ENCODE results near the gene NPHS1. TPM values are rescaled to one million over a fixed set of nuclear protein-coding genes. Genes with fewer than 3 reads are reported as not detected.
A peak's percentile ranks its signal among the peaks of the same experiment; 100 is the strongest.

Gene NPHS1
- total and polyA plus RNA-seq, 9 of the 15 experiments (the other 6 are each of a cell fraction or from before 2014, with no cell fraction given), result 0.01 to 0.28 (median 0.14) TPM; not detected in 5

DNA sequence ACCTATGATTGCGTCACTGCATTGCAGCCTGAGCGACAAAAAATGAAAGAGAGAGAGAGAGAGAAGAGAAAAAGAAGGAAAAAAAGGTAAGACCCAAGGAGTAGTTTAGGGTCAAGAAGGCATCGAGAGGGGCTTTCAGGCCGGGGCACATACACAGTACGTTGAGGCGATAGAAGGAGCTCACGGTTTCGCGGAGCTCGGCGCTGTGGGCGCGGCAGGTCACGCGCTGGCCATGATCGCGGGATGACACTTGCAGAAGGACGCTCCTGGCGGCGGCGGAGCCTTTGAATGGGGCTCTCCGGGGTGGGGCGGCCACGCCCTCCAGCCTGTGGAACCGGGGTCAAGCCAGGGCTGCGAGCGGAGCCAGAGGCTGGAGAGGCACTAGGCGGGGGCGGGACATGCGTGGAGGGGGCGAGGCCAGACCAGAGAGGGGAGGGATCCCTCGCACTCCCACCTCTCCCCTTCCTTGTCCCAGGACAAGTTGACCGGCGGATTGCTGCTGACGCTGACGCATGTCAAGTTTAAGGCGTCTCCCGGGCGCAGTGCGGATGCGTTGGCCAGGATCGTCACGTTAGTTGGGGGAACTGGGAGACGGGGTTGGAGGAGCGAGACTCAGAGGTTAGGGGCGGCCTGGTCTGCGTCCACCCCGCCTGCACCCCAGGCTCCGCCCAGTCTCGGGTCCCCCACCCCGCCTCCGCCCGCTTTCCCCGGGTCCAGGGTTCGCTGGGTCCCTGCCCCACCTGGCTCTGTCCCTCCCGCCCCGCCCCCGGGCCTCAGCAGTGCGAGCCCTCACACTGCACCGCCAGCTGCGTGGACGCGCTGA is 6.9 kb downstream of the NPHS1 start (continued):
- TF ChIP-seq ZNF449 (CRISPR knock-in tag; IDR thresholded peaks at IDR 0.05), result no peak
- peak; percentile 38; the same call in 1 of the 2 replicates for TF ChIP-seq JUND (IDR thresholded peaks at IDR 0.05; ENCODE audit: borderline replicate concordance, low read depth, low read length)
- TF ChIP-seq JUND (tag; IDR thresholded peaks at IDR 0.05; ENCODE audit: borderline replicate concordance, low read depth, low read length), result 0 out of 3 replicates have a peak, but pooled peaks have one; percentile 12
- no peak for TF ChIP-seq GATAD2B (IDR thresholded peaks at IDR 0.05; ENCODE audit: borderline replicate concordance)
- TF ChIP-seq HDGF (IDR thresholded peaks at IDR 0.05), result no peak
- TF ChIP-seq, protein P1, sequence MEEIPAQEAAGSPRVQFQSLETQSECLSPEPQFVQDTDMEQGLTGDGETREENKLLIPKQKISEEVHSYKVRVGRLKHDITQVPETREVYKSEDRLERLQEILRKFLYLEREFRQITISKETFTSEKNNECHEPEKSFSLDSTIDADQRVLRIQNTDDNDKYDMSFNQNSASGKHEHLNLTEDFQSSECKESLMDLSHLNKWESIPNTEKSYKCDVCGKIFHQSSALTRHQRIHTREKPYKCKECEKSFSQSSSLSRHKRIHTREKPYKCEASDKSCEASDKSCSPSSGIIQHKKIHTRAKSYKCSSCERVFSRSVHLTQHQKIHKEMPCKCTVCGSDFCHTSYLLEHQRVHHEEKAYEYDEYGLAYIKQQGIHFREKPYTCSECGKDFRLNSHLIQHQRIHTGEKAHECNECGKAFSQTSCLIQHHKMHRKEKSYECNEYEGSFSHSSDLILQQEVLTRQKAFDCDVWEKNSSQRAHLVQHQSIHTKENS (CRISPR knock-in tag; IDR thresholded peaks at IDR 0.05), result no peak
- no peak for TF ChIP-seq ZNF184 (CRISPR knock-in tag; IDR thresholded peaks at IDR 0.05)
- no peak; the same call in 1 of the 2 replicates for TF ChIP-seq CBFA2T3 (IDR thresholded peaks at IDR 0.05)
- no peak for TF ChIP-seq DDX20 (tag; IDR thresholded peaks at IDR 0.05; ENCODE audit: low read depth)
- no peak for TF ChIP-seq TRIM25 (IDR thresholded peaks at IDR 0.05; ENCODE audit: borderline replicate concordance)
- no peak for TF ChIP-seq SRSF3 (IDR thresholded peaks at IDR 0.05; ENCODE audit: insufficient read depth, low read length)
- TF ChIP-seq ZBTB49 (CRISPR knock-in tag; IDR thresholded peaks at IDR 0.05; ENCODE audit: borderline replicate concordance), result no peak
- TF ChIP-seq, protein P2, sequence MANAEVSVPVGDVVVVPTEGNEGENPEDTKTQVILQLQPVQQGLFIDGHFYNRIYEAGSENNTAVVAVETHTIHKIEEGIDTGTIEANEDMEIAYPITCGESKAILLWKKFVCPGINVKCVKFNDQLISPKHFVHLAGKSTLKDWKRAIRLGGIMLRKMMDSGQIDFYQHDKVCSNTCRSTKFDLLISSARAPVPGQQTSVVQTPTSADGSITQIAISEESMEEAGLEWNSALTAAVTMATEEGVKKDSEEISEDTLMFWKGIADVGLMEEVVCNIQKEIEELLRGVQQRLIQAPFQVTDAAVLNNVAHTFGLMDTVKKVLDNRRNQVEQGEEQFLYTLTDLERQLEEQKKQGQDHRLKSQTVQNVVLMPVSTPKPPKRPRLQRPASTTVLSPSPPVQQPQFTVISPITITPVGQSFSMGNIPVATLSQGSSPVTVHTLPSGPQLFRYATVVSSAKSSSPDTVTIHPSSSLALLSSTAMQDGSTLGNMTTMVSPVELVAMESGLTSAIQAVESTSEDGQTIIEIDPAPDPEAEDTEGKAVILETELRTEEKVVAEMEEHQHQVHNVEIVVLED (CRISPR knock-in tag; IDR thresholded peaks at IDR 0.05), result no peak
- TF ChIP-seq TCF3 (CRISPR knock-in tag; IDR thresholded peaks at IDR 0.05), result no peak
- TF ChIP-seq PCBP1 (IDR thresholded peaks at IDR 0.05; ENCODE audit: low read depth, low read length, poor library complexity, severe bottlenecking), result peak; percentile 38
- no peak for TF ChIP-seq ZNF696 (CRISPR knock-in tag; conservative IDR thresholded peaks at IDR 0.05)
- TF ChIP-seq GABPA (tag; conservative IDR thresholded peaks at IDR 0.05; ENCODE audit: low read depth), result no peak
- no peak for TF ChIP-seq NR2C2 (CRISPR knock-in tag; IDR thresholded peaks at IDR 0.05)
- TF ChIP-seq NR2C2 (tag; IDR thresholded peaks at IDR 0.05), result peak; percentile 72

Measured in K562 (cell line).